GM12872 (cell line): ENCODE measurements around the gene NAE1.

ENCODE experiments used
- CTCF ChIP-seq: IDR thresholded peaks from 3 replicates; pipeline ENCODE4 v1.5.1; 2011; ENCODE audit warnings: low read depth, mild to moderate bottlenecking, low read length, moderate library complexity; ENCODE audit not compliant: insufficient read depth

Gene NAE1

GRCh38 chr16:66856184-66856730 is 25.5 kb upstream of the NAE1 start:
- no peak for TF ChIP-seq CTCF

GRCh38 chr16:66853261-66854139 is 22.7 kb upstream of the NAE1 start:
- TF ChIP-seq CTCF: no peak

- no peak for TF ChIP-seq CTCF
Observed at GRCh38 chr16:66851166-66851964, 20.6 kb upstream of the NAE1 start.

GRCh38 chr16:66850115-66850815 is 19.5 kb upstream of the NAE1 start:
- no peak for TF ChIP-seq CTCF

GRCh38 chr16:66849549-66849948 is 18.8 kb upstream of the NAE1 start:
- no peak for TF ChIP-seq CTCF

- TF ChIP-seq CTCF: no peak
Observed at GRCh38 chr16:66849021-66849420, 18.2 kb upstream of the NAE1 start.

GRCh38 chr16:66848172-66848571 is 17.4 kb upstream of the NAE1 start:
- TF ChIP-seq CTCF: no peak
